GM12865 (cell line): Measurements from ENCODE around the gene TMED9.

Experiments used
- DNase-seq: peaks from one replicate; pipeline ENCODE4 v3.0.0; 2010; ENCODE audit warnings: low read depth
- H3K4me3 ChIP-seq: 2 replicates; pipeline ENCODE4 v1.5.1; 2011; ENCODE audit warnings: mild to moderate bottlenecking, low read depth, low read length, control low read depth
- TF ChIP-seq, protein P1 (sequence below): IDR thresholded peaks from 2 replicates; pipeline ENCODE4 v1.5.1; 2011; ENCODE audit warnings: low read length, control low read depth, low read depth, inconsistent platforms; ENCODE audit not compliant: insufficient read depth; ENCODE audit errors: missing control alignments

TMED9 gene

DNA sequence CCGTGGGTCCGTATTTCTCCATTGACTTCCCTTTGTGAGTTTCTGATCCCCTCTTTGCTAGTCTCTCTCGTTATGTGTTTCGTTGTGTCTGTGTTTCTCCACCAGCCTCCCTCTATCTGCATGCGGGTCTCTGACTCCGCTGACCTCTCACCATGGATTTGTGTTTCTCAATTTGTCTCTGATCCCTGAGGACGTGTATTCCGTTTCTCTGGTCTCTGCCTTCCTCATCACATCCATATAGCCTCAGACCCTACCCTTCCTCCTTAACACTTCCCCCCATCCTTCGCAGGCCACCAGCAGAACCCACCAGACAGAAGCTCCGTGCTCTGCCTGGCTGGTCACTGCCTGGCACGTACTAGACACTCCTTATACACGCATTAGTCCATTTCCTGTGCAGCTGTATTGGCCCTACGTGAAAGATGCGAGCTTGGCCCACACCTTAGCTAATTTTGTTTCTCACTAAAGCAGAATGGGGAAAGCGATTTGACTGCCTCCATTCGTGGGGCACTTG is 8.6 kb downstream of the TMED9 start:
- TF ChIP-seq, protein P1, sequence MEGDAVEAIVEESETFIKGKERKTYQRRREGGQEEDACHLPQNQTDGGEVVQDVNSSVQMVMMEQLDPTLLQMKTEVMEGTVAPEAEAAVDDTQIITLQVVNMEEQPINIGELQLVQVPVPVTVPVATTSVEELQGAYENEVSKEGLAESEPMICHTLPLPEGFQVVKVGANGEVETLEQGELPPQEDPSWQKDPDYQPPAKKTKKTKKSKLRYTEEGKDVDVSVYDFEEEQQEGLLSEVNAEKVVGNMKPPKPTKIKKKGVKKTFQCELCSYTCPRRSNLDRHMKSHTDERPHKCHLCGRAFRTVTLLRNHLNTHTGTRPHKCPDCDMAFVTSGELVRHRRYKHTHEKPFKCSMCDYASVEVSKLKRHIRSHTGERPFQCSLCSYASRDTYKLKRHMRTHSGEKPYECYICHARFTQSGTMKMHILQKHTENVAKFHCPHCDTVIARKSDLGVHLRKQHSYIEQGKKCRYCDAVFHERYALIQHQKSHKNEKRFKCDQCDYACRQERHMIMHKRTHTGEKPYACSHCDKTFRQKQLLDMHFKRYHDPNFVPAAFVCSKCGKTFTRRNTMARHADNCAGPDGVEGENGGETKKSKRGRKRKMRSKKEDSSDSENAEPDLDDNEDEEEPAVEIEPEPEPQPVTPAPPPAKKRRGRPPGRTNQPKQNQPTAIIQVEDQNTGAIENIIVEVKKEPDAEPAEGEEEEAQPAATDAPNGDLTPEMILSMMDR = no peak
- peak; percentile 36 for DNase-seq
- peak overlapping the region; percentile 74 for H3K4me3 ChIP-seq

DNA sequence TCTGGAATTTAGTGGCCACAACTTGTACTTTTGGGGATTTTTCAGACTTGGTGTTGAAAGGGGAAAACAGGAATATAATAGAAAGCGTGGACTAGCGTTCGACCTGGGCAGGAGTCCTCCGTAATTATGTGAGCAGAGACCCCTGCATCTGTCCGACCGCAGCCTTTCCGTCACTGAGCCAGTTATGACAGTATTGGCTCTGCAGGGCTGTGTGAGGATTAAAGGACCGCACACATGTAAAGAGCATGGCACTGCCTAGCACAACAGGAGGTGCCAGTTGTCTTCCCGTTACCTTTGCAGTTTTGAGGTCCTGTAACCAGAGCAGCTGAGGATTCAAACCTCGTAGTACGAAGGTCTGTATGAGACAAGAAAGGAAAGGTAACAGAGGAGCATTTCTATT is 9.1 kb downstream of the TMED9 start:
- no peak for DNase-seq
- TF ChIP-seq, protein P1 = no peak
- peak overlapping the region; percentile 74 for H3K4me3 ChIP-seq

- no peak overlapping the region for H3K4me3 ChIP-seq
- DNase-seq = no peak
These were observed 9.8 kb downstream of the TMED9 start for GRCh38 chr5:177601577-177602457.

DNA sequence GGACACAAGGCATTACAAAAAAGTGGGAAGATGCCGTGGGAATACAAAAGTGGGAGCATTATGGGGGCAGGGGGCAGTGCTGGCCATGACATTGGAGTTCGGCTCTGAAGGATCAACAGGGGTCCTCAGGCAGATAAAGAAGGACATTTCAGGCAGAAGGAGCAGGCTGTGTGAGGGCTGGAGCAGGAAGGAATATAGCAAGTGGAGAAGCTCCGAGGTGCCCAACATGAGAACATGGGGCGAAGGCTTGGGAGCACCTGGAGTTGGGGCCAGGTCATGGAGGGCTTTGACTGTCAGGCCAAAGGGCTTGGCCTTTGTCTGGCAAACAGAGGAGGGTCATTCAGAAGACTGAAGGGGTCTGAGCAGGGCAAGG is 10.4 kb downstream of the TMED9 start:
- H3K4me3 ChIP-seq = no peak overlapping the region
- TF ChIP-seq, protein P1 = no peak
- no peak for DNase-seq

More at GRCh38 chr5:177601577-177602457, 9.8 kb downstream of the TMED9 start:
- TF ChIP-seq, protein P1 = no peak

GRCh38 chr5:177603631-177604030 is 11.6 kb downstream of the TMED9 start:
- TF ChIP-seq, protein P1 = no peak
- no peak overlapping the region for H3K4me3 ChIP-seq
- DNase-seq = no peak

DNA sequence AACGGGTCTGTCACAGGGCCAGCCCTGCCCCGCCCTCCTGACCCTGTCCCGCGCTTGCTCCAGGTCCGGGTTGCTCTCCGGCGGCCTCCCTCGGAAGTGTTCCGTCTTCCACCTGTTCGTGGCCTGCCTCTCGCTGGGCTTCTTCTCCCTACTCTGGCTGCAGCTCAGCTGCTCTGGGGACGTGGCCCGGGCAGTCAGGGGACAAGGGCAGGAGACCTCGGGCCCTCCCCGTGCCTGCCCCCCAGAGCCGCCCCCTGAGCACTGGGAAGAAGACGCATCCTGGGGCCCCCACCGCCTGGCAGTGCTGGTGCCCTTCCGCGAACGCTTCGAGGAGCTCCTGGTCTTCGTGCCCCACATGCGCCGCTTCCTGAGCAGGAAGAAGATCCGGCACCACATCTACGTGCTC is 12.1 kb downstream of the TMED9 start:
- H3K4me3 ChIP-seq = no peak overlapping the region
- TF ChIP-seq, protein P1 = no peak
- DNase-seq = no peak
